ENCODE data around the gene SERTM1. TPM values are rescaled to one million over a fixed set of nuclear protein-coding genes. Genes with fewer than 3 reads are reported as not detected.

Gene SERTM1
- polyA plus RNA-seq, 1 donor from 2014 or later, result not detected

DNA sequence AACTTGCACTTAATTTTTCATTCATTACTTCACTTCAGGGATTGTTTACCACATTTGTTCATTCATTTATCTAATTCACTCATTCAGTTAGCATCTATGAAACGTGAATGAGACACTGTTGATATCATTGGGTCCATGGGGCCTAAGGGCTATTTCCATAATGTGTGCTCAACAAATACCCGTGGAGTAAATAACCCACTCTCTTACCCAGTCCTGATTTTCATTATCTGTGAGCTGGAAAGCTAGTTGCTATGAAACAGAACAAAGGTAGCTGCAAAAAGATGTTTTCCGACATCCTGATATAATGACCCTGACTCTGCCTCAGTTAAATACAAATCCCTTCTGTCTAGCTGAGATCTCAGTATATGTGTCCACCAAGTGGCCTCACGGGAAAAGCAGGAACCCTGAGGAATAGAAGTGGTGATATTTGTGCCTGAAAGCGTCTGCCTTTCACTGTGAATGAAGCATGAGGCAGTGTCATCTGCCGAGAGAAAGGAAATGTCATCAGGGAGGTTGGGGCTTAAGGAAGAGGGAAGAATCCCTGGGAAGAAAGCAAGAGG is 63.8 kb downstream of the SERTM1 start:
- Histone ChIP-seq H3K27me3 (ENCODE audit: insufficient read depth, low read depth, low read length) (no peaks in the 10 kb centered on the region), H3K9ac (ENCODE audit: low read length) (no peak overlapping the region), H3K9me3 (ENCODE audit: low read length) (no peaks in the 10 kb centered on the region), H3K4me3 (ENCODE audit: low read length) (no peak overlapping the region), H2AFZ (ENCODE audit: low read depth, low read length) (no peak overlapping the region), H3F3A (ENCODE audit: insufficient read depth, low read length, poor library complexity, severe bottlenecking) (no peaks in the 10 kb centered on the region), H3K9me2 (ENCODE audit: insufficient read depth, low read length) (no peaks in the 10 kb centered on the region), H4K20me1 (ENCODE audit: insufficient read depth) (no peaks in the 10 kb centered on the region), H3K79me2 (replicated peaks; ENCODE audit: insufficient read depth, low read length) (no peaks in the 10 kb centered on the region), H3K36me3 (ENCODE audit: insufficient read depth, low read length) (no peaks in the 10 kb centered on the region), H3K4me2 (ENCODE audit: low read length) (no peak overlapping the region), H3K27ac (ENCODE audit: low read length) (peak overlapping the region; percentile 39)
- peak; percentile 34 for TF ChIP-seq EP300 (conservative IDR thresholded peaks at IDR 0.05; ENCODE audit: poor library complexity, severe bottlenecking)
- no peak for TF ChIP-seq SMC3 (conservative IDR thresholded peaks at IDR 0.05; ENCODE audit: poor library complexity)
- no peak for TF ChIP-seq EZH2 (IDR thresholded peaks at IDR 0.05; ENCODE audit: borderline replicate concordance, insufficient read depth, low read length, poor library complexity, severe bottlenecking)
- TF ChIP-seq, protein P1, sequence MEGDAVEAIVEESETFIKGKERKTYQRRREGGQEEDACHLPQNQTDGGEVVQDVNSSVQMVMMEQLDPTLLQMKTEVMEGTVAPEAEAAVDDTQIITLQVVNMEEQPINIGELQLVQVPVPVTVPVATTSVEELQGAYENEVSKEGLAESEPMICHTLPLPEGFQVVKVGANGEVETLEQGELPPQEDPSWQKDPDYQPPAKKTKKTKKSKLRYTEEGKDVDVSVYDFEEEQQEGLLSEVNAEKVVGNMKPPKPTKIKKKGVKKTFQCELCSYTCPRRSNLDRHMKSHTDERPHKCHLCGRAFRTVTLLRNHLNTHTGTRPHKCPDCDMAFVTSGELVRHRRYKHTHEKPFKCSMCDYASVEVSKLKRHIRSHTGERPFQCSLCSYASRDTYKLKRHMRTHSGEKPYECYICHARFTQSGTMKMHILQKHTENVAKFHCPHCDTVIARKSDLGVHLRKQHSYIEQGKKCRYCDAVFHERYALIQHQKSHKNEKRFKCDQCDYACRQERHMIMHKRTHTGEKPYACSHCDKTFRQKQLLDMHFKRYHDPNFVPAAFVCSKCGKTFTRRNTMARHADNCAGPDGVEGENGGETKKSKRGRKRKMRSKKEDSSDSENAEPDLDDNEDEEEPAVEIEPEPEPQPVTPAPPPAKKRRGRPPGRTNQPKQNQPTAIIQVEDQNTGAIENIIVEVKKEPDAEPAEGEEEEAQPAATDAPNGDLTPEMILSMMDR (IDR thresholded peaks at IDR 0.05; ENCODE audit: poor library complexity, severe bottlenecking), result peak; percentile 18
- TF ChIP-seq RAD21 (conservative IDR thresholded peaks at IDR 0.05), result peak; percentile 17
- peak; percentile 31 for TF ChIP-seq POLR2AphosphoS5 (IDR thresholded peaks at IDR 0.05)
- peak; percentile 58 for TF ChIP-seq REST (IDR thresholded peaks at IDR 0.05; ENCODE audit: borderline replicate concordance)

DNA sequence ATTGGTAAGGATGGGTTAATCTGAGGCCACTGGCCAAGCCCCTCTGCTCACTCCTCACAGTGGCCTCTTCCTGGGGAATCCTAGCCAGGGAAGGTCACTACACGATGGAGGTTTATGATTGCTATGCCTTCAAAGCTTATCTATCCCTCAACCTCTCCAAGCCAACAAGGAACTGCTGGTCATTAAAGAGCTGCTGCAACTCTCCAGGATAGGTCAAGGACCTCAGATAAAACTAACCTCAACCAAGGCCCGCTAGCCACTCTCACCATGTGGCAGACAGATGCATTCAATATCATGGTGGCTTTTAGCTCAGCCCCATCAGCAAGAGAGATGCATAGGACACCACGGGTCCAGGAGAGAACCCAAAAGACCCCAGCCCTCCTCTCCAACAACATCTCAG is 71.6 kb downstream of the SERTM1 start:
- H3K9me3 ChIP-seq (ENCODE audit: low read length), result no peaks in the 10 kb centered on the region
- no peak overlapping the region for H3K4me3 ChIP-seq (ENCODE audit: low read length)
- H3K27me3 ChIP-seq (ENCODE audit: insufficient read depth, low read depth, low read length), result no peaks in the 10 kb centered on the region
- H3F3A ChIP-seq (ENCODE audit: insufficient read depth, low read length, poor library complexity, severe bottlenecking), result no peaks in the 10 kb centered on the region
- H3K9me2 ChIP-seq (ENCODE audit: insufficient read depth, low read length), result no peaks in the 10 kb centered on the region
- TF ChIP-seq TAF1 (IDR thresholded peaks at IDR 0.05; ENCODE audit: low read depth) (no peak), POLR2AphosphoS5 (IDR thresholded peaks at IDR 0.05) (no peak), RAD21 (conservative IDR thresholded peaks at IDR 0.05) (no peak), EP300 (conservative IDR thresholded peaks at IDR 0.05; ENCODE audit: poor library complexity, severe bottlenecking) (no peak), SMC3 (conservative IDR thresholded peaks at IDR 0.05; ENCODE audit: poor library complexity) (no peak), EZH2 (IDR thresholded peaks at IDR 0.05; ENCODE audit: borderline replicate concordance, insufficient read depth, low read length, poor library complexity, severe bottlenecking) (no peak), MXI1 (conservative IDR thresholded peaks at IDR 0.05; ENCODE audit: poor library complexity, severe bottlenecking) (no peak), REST (IDR thresholded peaks at IDR 0.05; ENCODE audit: borderline replicate concordance) (no peak)
- TF ChIP-seq, protein P1 (IDR thresholded peaks at IDR 0.05; ENCODE audit: poor library complexity, severe bottlenecking), result no peak
- no peaks in the 10 kb centered on the region for H3K36me3 ChIP-seq (ENCODE audit: insufficient read depth, low read length)
- no peak overlapping the region for H3K9ac ChIP-seq (ENCODE audit: low read length)
- H3K4me2 ChIP-seq (ENCODE audit: low read length), result no peak overlapping the region
- H4K20me1 ChIP-seq (ENCODE audit: insufficient read depth), result no peaks in the 10 kb centered on the region
- no peaks in the 10 kb centered on the region for H3K79me2 ChIP-seq (replicated peaks; ENCODE audit: insufficient read depth, low read length)
- no peak overlapping the region for H2AFZ ChIP-seq (ENCODE audit: low read depth, low read length)
- H3K27ac ChIP-seq (ENCODE audit: low read length), result no peak overlapping the region

Data from neural cell (in vitro differentiated cells).